K562 (cell line): ENCODE measurements around the gene RGL4. TPM values are rescaled to one million over a fixed set of nuclear protein-coding genes. Genes with fewer than 3 reads are reported as not detected.

Source experiments
- CHD1 ChIP-seq: fragments of 200-600 bp; sonication (generic); IDR thresholded peaks from one replicate; pipeline ENCODE4 v1.6.1; 2012; ENCODE audit warnings: mild to moderate bottlenecking, moderate library complexity, low read length, inconsistent platforms
- ELK1 ChIP-seq: sonication (generic); formaldehyde crosslinking; IDR thresholded peaks from 2 replicates; pipeline ENCODE4 v1.8.1; 2022; ENCODE audit warnings: missing genetic modification reagents
- GTF2F1 ChIP-seq: IDR thresholded peaks from 2 replicates; pipeline ENCODE4 v1.6.1; 2011; ENCODE audit warnings: low read depth, low read length, improper control_type of control experiment
- MECOM ChIP-seq: fragments of 250-450 bp; sonication (Bioruptor Pico); IDR thresholded peaks from 2 replicates; pipeline ENCODE4 v1.8.0; 2022; ENCODE audit warnings: inconsistent platforms
- MIER1 ChIP-seq: fragments of 450-650 bp; IDR thresholded peaks from 2 replicates; pipeline ENCODE4 v1.6.1; 2016; ENCODE audit warnings: antibody characterized with exemption, mild to moderate bottlenecking, low read depth
- MXI1 ChIP-seq: IDR thresholded peaks from 2 replicates; pipeline ENCODE4 v1.6.1; 2011; ENCODE audit warnings: low read depth, mild to moderate bottlenecking, improper control_type of control experiment, low read length
- NFIC ChIP-seq: fragments of 450-650 bp; IDR thresholded peaks from 2 replicates; pipeline ENCODE4 v1.6.1; 2017; ENCODE audit warnings: mild to moderate bottlenecking, inconsistent platforms
- PHB ChIP-seq: fragments of 250-450 bp; sonication (Bioruptor Pico); IDR thresholded peaks from 2 replicates; pipeline ENCODE4 v1.5.0; 2021
- PHTF2 ChIP-seq: fragments of 250-450 bp; sonication (Bioruptor Pico); IDR thresholded peaks from 2 replicates; pipeline ENCODE4 v1.5.0; 2021; ENCODE audit warnings: mild to moderate bottlenecking
- PYGO2 ChIP-seq: fragments of 450-650 bp; IDR thresholded peaks from 2 replicates; pipeline ENCODE4 v1.6.1; 2016; ENCODE audit warnings: mild to moderate bottlenecking, missing genetic modification characterization, moderate library complexity, missing compliant biosample characterization
- SIN3A ChIP-seq, 2 experiments: fragments of 150-350 bp in 1 of 2; IDR thresholded peaks; 2 replicates each; pipeline ENCODE4 v1.6.1; 2011 to 2016; ENCODE audit warnings: borderline replicate concordance in 2 of 2, low read depth in 2 of 2, low read length in 2 of 2, mild to moderate bottlenecking in 2 of 2, moderate library complexity in 2 of 2; ENCODE audit not compliant: control insufficient read depth in 1 of 2
- SMAD2 ChIP-seq: fragments of 150-350 bp; IDR thresholded peaks from 2 replicates; pipeline ENCODE4 v1.6.1; 2014; ENCODE audit warnings: low read depth, mild to moderate bottlenecking, low read length
- TFAP4 ChIP-seq: sonication (generic); formaldehyde crosslinking; IDR thresholded peaks from 2 replicates; pipeline ENCODE4 v1.8.0; 2022; ENCODE audit warnings: missing genetic modification reagents, mild to moderate bottlenecking, moderate library complexity, borderline replicate concordance
- ZNF165 ChIP-seq: fragments of 250-450 bp; sonication (Bioruptor Pico); IDR thresholded peaks from 2 replicates; pipeline ENCODE4 v1.4.0; 2020; ENCODE audit warnings: borderline replicate concordance
- ZNF212 ChIP-seq: fragments of 450-650 bp; formaldehyde crosslinking; IDR thresholded peaks from 2 replicates; pipeline ENCODE4 v1.4.0; 2020; ENCODE audit warnings: mild to moderate bottlenecking
- ZNF407 ChIP-seq: fragments of 450-650 bp; IDR thresholded peaks from 2 replicates; pipeline ENCODE4 v1.6.1; 2016; ENCODE audit warnings: low read depth
- polyA plus RNA-seq, 8 experiments: library from polyadenylated mRNA; depleted of rRNA in 4 of 8; stranded (reverse) in 5 of 8; unstranded in 3 of 8; fragments of >200 nt; fragmentation: Nextera tagmentation in 2 of 8; fragmentation: Illumina TruSeq in 1 of 8; extraction: Ambion mirVana in 2 of 8; extraction: Trizol in 1 of 8; gene quantifications; 2 replicates each; pipeline versions ENCODE4 v1.2.1 to v1.2.3, GENCODE V29; 2011 to 2014; ENCODE audit warnings: inconsistent platforms in 1 of 8, missing spikeins in 1 of 8
- total RNA-seq, 7 experiments: library from RNA; depleted of rRNA in 6 of 7; stranded (reverse); fragments of >200 nt in 6 of 7; fragmentation: Illumina TruSeq in 2 of 7; extraction: Trizol in 2 of 7; gene quantifications; 2 replicates each; pipeline versions ENCODE4 v1.2.1 to v1.2.3, GENCODE V29; 2011 to 2021; ENCODE audit warnings: low replicate concordance in 1 of 7

RGL4 gene
- total and polyA plus RNA-seq, 9 of the 15 experiments (the other 6 are each of a cell fraction or from before 2014, with no cell fraction given) = not detected

GRCh38 chr22:23716811-23717801 lies 26.3 kb downstream of the RGL4 start (continued):
- TF ChIP-seq CHD1 (no peak), GTF2F1 (no peak), SIN3A (IDR thresholded peaks at IDR 0.05; ENCODE audit: borderline replicate concordance in 2 of 2, control insufficient read depth in 1 of 2, low read depth in 2 of 2, low read length in 2 of 2) (no peak), SMAD2 (no peak), MIER1 (no peak), ZNF407 (no peak), MECOM (no peak), NFIC (peak; percentile 77), PHB (CRISPR knock-in tag) (no peak), MXI1 (no peak), ZNF212 (CRISPR knock-in tag) (no peak), TFAP4 (CRISPR knock-in tag) (peak; percentile 84), ELK1 (CRISPR knock-in tag) (no peak), PHTF2 (CRISPR knock-in tag) (no peak), ZNF165 (no peak), PYGO2 (tag) (no peak)
